SK-N-MC (cell line): ENCODE results near the gene MAGI2.

Experiments
- DNase-seq: peaks from one replicate; pipeline ENCODE4 v3.0.0-alpha.2; 2011; ENCODE audit warnings: low read depth, low spot score
- H3K27ac ChIP-seq: fragments of 200-600 bp; sonication (generic); 2 replicates; pipeline ENCODE4 v1.5.1; 2016; ENCODE audit warnings: mixed run types
- H3K36me3 ChIP-seq: fragments of 200-600 bp; sonication (generic); 2 replicates; pipeline ENCODE4 v1.6.1; 2017; ENCODE audit warnings: antibody characterized with exemption, low read length, mixed read lengths; ENCODE audit not compliant: insufficient read depth
- H3K4me3 ChIP-seq: fragments of 200-600 bp; sonication (generic); 2 replicates; pipeline ENCODE4 v1.5.1; 2016
- H3K9ac ChIP-seq: fragments of 200-600 bp; sonication (generic); 2 replicates; pipeline ENCODE4 v1.8.0; 2017; ENCODE audit warnings: mixed run types, mixed read lengths; ENCODE audit not compliant: insufficient read length
- H3K9me3 ChIP-seq: fragments of 200-600 bp; sonication (generic); 2 replicates; pipeline ENCODE4 v1.6.1; 2017; ENCODE audit warnings: low read depth, mild to moderate bottlenecking, antibody characterized with exemption, low read length, moderate library complexity, mixed read lengths
- EZH2 ChIP-seq: fragments of 200-600 bp; sonication (generic); IDR thresholded peaks from one replicate; pipeline ENCODE4 v1.6.1; 2017; ENCODE audit warnings: antibody characterized with exemption
- FOXP2 ChIP-seq: optimal IDR thresholded peaks from 2 replicates; pipeline ENCODE3; 2011; ENCODE audit warnings: mild to moderate bottlenecking, moderate library complexity; ENCODE audit not compliant: insufficient read depth; ENCODE audit errors: extremely low read length, control extremely low read depth
- POLR2AphosphoS5 ChIP-seq: IDR thresholded peaks from 2 replicates; pipeline ENCODE4 v1.6.1; 2012; ENCODE audit warnings: mild to moderate bottlenecking, low read depth, low read length, borderline replicate concordance

MAGI2 gene

GRCh38 chr7:79377097-79377496 is 76.4 kb downstream of the MAGI2 start:
- DNase-seq, result no peak
- Histone ChIP-seq H3K27ac (no peak overlapping the region), H3K9me3 (no peaks in the 10 kb centered on the region), H3K9ac (no peak overlapping the region), H3K36me3 (no peaks in the 10 kb centered on the region), H3K4me3 (no peak overlapping the region)
- TF ChIP-seq FOXP2, result no peak
- no peak for TF ChIP-seq EZH2
- TF ChIP-seq POLR2AphosphoS5, result no peak

GRCh38 chr7:79376299-79377025 is 77.0 kb downstream of the MAGI2 start:
- H3K36me3 ChIP-seq, result no peaks in the 10 kb centered on the region
- H3K9me3 ChIP-seq, result no peaks in the 10 kb centered on the region
- TF ChIP-seq POLR2AphosphoS5, result no peak
- no peak for TF ChIP-seq EZH2
- no peak for TF ChIP-seq FOXP2
- DNase-seq, result no peak
- no peak overlapping the region for H3K27ac ChIP-seq
- H3K9ac ChIP-seq, result no peak overlapping the region
- H3K4me3 ChIP-seq, result no peak overlapping the region

- no peaks in the 10 kb centered on the region for H3K36me3 ChIP-seq
- no peak overlapping the region for H3K27ac ChIP-seq
- no peak for DNase-seq
- no peaks in the 10 kb centered on the region; the same call in 1 of the 2 replicates for H3K9me3 ChIP-seq
- TF ChIP-seq POLR2AphosphoS5 (no peak), EZH2 (no peak), FOXP2 (no peak)
- no peak overlapping the region for H3K4me3 ChIP-seq
- no peak overlapping the region for H3K9ac ChIP-seq
These were observed 92.3 kb downstream of the MAGI2 start for GRCh38 chr7:79361214-79361613.

- Histone ChIP-seq H3K9me3 (no peaks in the 10 kb centered on the region; the same call in 1 of the 2 replicates), H3K9ac (no peak overlapping the region), H3K36me3 (no peaks in the 10 kb centered on the region), H3K27ac (no peak overlapping the region), H3K4me3 (no peak overlapping the region)
- no peak for DNase-seq
- TF ChIP-seq FOXP2 (no peak), POLR2AphosphoS5 (no peak), EZH2 (no peak)
These were observed 93.6 kb downstream of the MAGI2 start for GRCh38 chr7:79359827-79360226.

- Histone ChIP-seq H3K27ac (no peak overlapping the region), H3K9me3 (no peaks in the 10 kb centered on the region; the same call in 1 of the 2 replicates), H3K4me3 (no peak overlapping the region), H3K36me3 (no peaks in the 10 kb centered on the region), H3K9ac (no peak overlapping the region)
- TF ChIP-seq EZH2 (no peak), POLR2AphosphoS5 (no peak), FOXP2 (no peak)
- no peak for DNase-seq
These were observed 96.4 kb downstream of the MAGI2 start for GRCh38 chr7:79357101-79357500.

- Histone ChIP-seq H3K9me3 (no peaks in the 10 kb centered on the region), H3K36me3 (no peaks in the 10 kb centered on the region), H3K27ac (no peak overlapping the region), H3K9ac (no peak overlapping the region), H3K4me3 (no peak overlapping the region)
- no peak for DNase-seq
- TF ChIP-seq FOXP2, result no peak
- no peak for TF ChIP-seq POLR2AphosphoS5
- TF ChIP-seq EZH2, result no peak
These were observed 99.6 kb downstream of the MAGI2 start for GRCh38 chr7:79353720-79354468.

GRCh38 chr7:79352323-79352722 is 101.1 kb downstream of the MAGI2 start:
- Histone ChIP-seq H3K36me3 (no peaks in the 10 kb centered on the region), H3K9me3 (no peaks in the 10 kb centered on the region), H3K4me3 (no peak overlapping the region), H3K27ac (no peak overlapping the region), H3K9ac (no peak overlapping the region)
- no peak for TF ChIP-seq FOXP2
- no peak for TF ChIP-seq POLR2AphosphoS5
- no peak for TF ChIP-seq EZH2
- no peak for DNase-seq

- Histone ChIP-seq H3K27ac (no peak overlapping the region), H3K9me3 (no peaks in the 10 kb centered on the region), H3K9ac (no peak overlapping the region), H3K36me3 (no peaks in the 10 kb centered on the region), H3K4me3 (no peak overlapping the region)
- no peak for TF ChIP-seq EZH2
- no peak for TF ChIP-seq FOXP2
- DNase-seq, result no peak
These were observed 106.1 kb downstream of the MAGI2 start for GRCh38 chr7:79347351-79347750.
